WTC11 (cell line): ENCODE data around the gene GPAT3. TPM values are rescaled to one million over a fixed set of nuclear protein-coding genes. Genes with fewer than 3 reads are reported as not detected.

Source experiments
- ATAC-seq: fragments of 200-7000 bp; cut with Tn5 transposase; 2 replicates; pipeline ENCODE4 v1.10.0; 2021; ENCODE audit warnings: mild to moderate bottlenecking, moderate library complexity
- CTCF ChIA-PET: fragments of 300-600 bp; sonication (Branson Sonifier 250); formaldehyde crosslinking; loops from one replicate; lab custom pipeline; 2021; ENCODE audit warnings: antibody characterized with exemption; lab: Charles Lee
- POLR2A ChIA-PET: fragments of 350-600 bp; sonication (Branson Sonifier 250); formaldehyde crosslinking; loops from one replicate; lab custom pipeline; 2021; ENCODE audit warnings: antibody characterized with exemption; lab: Charles Lee
- DNase-seq: peaks from one replicate; pipeline ENCODE4 v3.0.0; 2021; ENCODE audit warnings: low spot score
- H3K27ac Mint-ChIP-seq: 2 replicates; pipeline ENCODE4 v1.8.0; 2021; ENCODE audit warnings: mixed read lengths
- H3K27me3 Mint-ChIP-seq: 2 replicates; pipeline ENCODE4 v1.8.0; 2021; ENCODE audit warnings: low read depth, mild to moderate bottlenecking, moderate library complexity, mixed read lengths
- H3K36me3 Mint-ChIP-seq: 2 replicates; pipeline ENCODE4 v1.8.0; 2021; ENCODE audit warnings: mixed read lengths
- H3K4me1 Mint-ChIP-seq: 2 replicates; pipeline ENCODE4 v1.8.0; 2022; ENCODE audit warnings: mixed read lengths
- H3K4me3 Mint-ChIP-seq: 2 replicates; pipeline ENCODE4 v1.8.0; 2021; ENCODE audit warnings: mild to moderate bottlenecking, moderate library complexity, mixed read lengths
- H3K9me3 Mint-ChIP-seq: 2 replicates; pipeline ENCODE4 v1.8.0; 2021; ENCODE audit warnings: mixed read lengths
- CTCF ChIP-seq: fragments of 200-600 bp; IDR thresholded peaks from 2 replicates; pipeline ENCODE4 v1.8.0; 2022; ENCODE audit warnings: antibody characterized with exemption
- ERG ChIP-seq: fragments of 250-450 bp; sonication (Bioruptor Pico); IDR thresholded peaks from 2 replicates; pipeline ENCODE4 v1.8.0; 2021; ENCODE audit warnings: mild to moderate bottlenecking
- MXD4 ChIP-seq: fragments of 250-450 bp; sonication (Bioruptor Pico); IDR thresholded peaks from 2 replicates; pipeline ENCODE4 v1.8.0; 2021; ENCODE audit warnings: mild to moderate bottlenecking, moderate library complexity, borderline replicate concordance
- NFYB ChIP-seq: sonication (generic); formaldehyde crosslinking; conservative IDR thresholded peaks from 2 replicates; pipeline ENCODE4 v1.8.0; 2022; ENCODE audit warnings: low read depth, missing genetic modification reagents
- ZNF512 ChIP-seq: sonication (generic); formaldehyde crosslinking; IDR thresholded peaks from 2 replicates; pipeline ENCODE4 v1.8.1; 2022; ENCODE audit warnings: missing genetic modification reagents, borderline replicate concordance
- ZNF532 ChIP-seq: fragments of 250-450 bp; sonication (Bioruptor Pico); IDR thresholded peaks from 2 replicates; pipeline ENCODE4 v1.9.0; 2021; ENCODE audit warnings: mild to moderate bottlenecking, borderline replicate concordance
- ZNF671 ChIP-seq: fragments of 250-450 bp; sonication (Bioruptor Pico); IDR thresholded peaks from 2 replicates; pipeline ENCODE4 v1.8.0; 2021; ENCODE audit warnings: mild to moderate bottlenecking
- total RNA-seq: library from RNA; stranded (reverse); gene quantifications from 3 replicates; pipeline ENCODE4 v1.2.3, GENCODE V29; 2021

The GPAT3 gene
- total RNA-seq, 1 experiment from 2014 or later: 1.3 TPM

- CTCF ChIA-PET: interaction anchor here (0.7 to 1.2 kb wide), 3 partner anchors 8 to 151 kb away, joined by 3 to 8 read pairs (median 3); no protein-coding TSS in a partner anchor
- H3K36me3 Mint-ChIP-seq: no peaks in the 10 kb centered on the region
Observed at GRCh38 chr4:83643036-83643435, 107.1 kb downstream of the GPAT3 start.

More at GRCh38 chr4:83643036-83643435, 107.1 kb downstream of the GPAT3 start:
- Mint-ChIP-seq H3K4me1 (peaks cover 11% of the 10 kb centered on the region), H3K4me3 (no peak overlapping the region), H3K27me3 (no peaks in the 10 kb centered on the region; the same call in 1 of the 2 replicates), H3K27ac (no peak overlapping the region), H3K9me3 (no peaks in the 10 kb centered on the region)
- POLR2A ChIA-PET: interaction anchor here (0.7 kb wide), 1 partner anchor 13 kb away, joined by 3 read pairs; no protein-coding TSS in a partner anchor
- ATAC-seq (no peak), DNase-seq (no peak)
- TF ChIP-seq ZNF512 (CRISPR knock-in tag): no peak
- TF ChIP-seq NFYB: no peak
- TF ChIP-seq MXD4 (CRISPR knock-in tag): no peak
- no peak for TF ChIP-seq CTCF
- TF ChIP-seq ZNF532 (CRISPR knock-in tag): no peak
- TF ChIP-seq ERG: no peak
- TF ChIP-seq ZNF671 (CRISPR knock-in tag): no peak
